Muscle of leg (tissue), 11 donors: ENCODE results near the gene PRKAA1. TPM values are rescaled to one million over a fixed set of nuclear protein-coding genes. Genes with fewer than 3 reads are reported as not detected.

Experiments
- DNase-seq: peaks from one replicate; pipeline ENCODE4 v3.0.0; 2013
- H3K27ac ChIP-seq: one replicate; pipeline ENCODE4 v1.5.1; 2013; ENCODE audit warnings: mild to moderate bottlenecking, low read length, control low read depth
- H3K27me3 ChIP-seq: one replicate; pipeline ENCODE4 v1.6.1; 2013; ENCODE audit warnings: low read length; ENCODE audit not compliant: control insufficient read depth, insufficient read depth
- H3K36me3 ChIP-seq: one replicate; pipeline ENCODE4 v1.6.1; 2013; ENCODE audit warnings: low read length; ENCODE audit not compliant: control insufficient read depth, insufficient read depth
- H3K4me1 ChIP-seq: one replicate; pipeline ENCODE4 v1.6.1; 2013; ENCODE audit warnings: low read length; ENCODE audit not compliant: control insufficient read depth, insufficient read depth
- H3K4me3 ChIP-seq: one replicate; pipeline ENCODE4 v1.5.1; 2013; ENCODE audit warnings: low read length, control low read depth
- H3K9me3 ChIP-seq: replicated peaks from 2 replicates; pipeline ENCODE4 v1.6.1; 2013; ENCODE audit warnings: low read depth, low read length; ENCODE audit not compliant: control insufficient read depth
- WGBS: methylation state at CpG from one replicate; pipeline ENCODE4 v1.1.5; 2013; ENCODE audit warnings: missing lambda C conversion rate; ENCODE audit not compliant: insufficient coverage; 5-methylcytosine and 5-hydroxymethylcytosine counted together
- polyA plus RNA-seq, 8 donors: library from polyadenylated mRNA; unstranded; fragments of 120-200 nt; gene quantifications; one replicate each; pipeline versions ENCODE4 v1.2.1 to v1.2.3, GENCODE V29; 2013; ENCODE audit warnings: inconsistent platforms in 1 of 8, low replicate concordance in 1 of 8; ENCODE audit not compliant: insufficient read length in 8 of 8, insufficient read depth in 1 of 8
- total RNA-seq: library from RNA; stranded (reverse); fragments of 120-200 nt; gene quantifications from one replicate; pipeline ENCODE4 v1.2.4, GENCODE V29; 2013

The PRKAA1 gene
- total and polyA plus RNA-seq, 9 donors, result 21.0 to 52.2 (median 29.9) TPM

DNA sequence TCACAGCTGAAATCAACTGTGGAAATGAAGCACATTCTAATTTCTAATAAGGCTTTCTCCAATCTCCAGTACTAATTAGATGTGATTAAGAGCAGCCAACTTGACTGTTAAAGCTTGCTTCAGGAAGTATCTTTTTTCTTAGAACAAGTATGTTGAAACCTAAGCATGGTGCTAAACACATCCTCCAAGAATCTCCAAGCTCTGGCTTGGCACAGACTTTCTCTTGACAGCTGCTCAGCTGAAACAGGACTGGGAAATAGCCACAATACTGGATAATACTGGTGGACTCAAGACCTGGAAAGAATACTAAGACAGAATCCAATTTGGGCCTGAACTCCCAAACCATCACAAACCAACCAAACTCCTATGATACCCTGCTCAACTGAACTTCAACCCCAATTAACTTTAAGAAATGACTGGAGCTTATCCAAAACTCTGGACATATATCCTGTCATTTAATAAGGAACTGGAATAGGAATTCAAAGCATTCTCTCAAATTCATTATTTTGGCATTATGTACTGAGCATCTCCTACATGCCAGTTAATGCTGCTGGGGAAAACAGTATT lies 16.2 kb downstream of the PRKAA1 start:
- no peak for DNase-seq
- H3K27ac ChIP-seq, result no peak overlapping the region
- no peak overlapping the region for H3K4me3 ChIP-seq
- H3K4me1 ChIP-seq, result no peaks in the 10 kb centered on the region
- H3K27me3 ChIP-seq, result no peaks in the 10 kb centered on the region
- H3K9me3 ChIP-seq, result no peaks in the 10 kb centered on the region
- no peaks in the 10 kb centered on the region for H3K36me3 ChIP-seq

DNA sequence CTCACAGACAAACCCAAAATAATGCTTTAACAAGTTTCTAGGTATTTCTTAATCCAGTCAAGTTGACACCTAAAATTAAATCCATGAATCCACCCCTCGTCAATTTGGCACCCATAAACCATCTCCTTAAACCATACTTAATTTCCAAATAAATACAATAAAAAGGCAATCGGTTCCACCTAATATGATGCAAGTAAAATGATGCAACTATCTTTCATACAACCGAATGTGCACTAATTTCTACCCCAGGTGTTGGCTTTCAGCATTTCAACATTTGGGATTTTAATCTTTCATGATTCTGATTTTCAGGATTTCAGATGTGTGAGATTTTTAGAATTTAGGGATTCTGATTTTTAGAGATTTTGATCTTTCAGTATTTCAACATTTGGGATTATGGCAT lies 17.3 kb downstream of the PRKAA1 start:
- Histone ChIP-seq H3K27me3 (no peaks in the 10 kb centered on the region), H3K27ac (no peak overlapping the region), H3K9me3 (no peaks in the 10 kb centered on the region), H3K4me1 (no peaks in the 10 kb centered on the region), H3K4me3 (no peak overlapping the region), H3K36me3 (peaks cover 4% of the 10 kb centered on the region)
- WGBS, result 100% methylated on average over 1 of the region's 3 CpGs
- DNase-seq, result no peak

DNA sequence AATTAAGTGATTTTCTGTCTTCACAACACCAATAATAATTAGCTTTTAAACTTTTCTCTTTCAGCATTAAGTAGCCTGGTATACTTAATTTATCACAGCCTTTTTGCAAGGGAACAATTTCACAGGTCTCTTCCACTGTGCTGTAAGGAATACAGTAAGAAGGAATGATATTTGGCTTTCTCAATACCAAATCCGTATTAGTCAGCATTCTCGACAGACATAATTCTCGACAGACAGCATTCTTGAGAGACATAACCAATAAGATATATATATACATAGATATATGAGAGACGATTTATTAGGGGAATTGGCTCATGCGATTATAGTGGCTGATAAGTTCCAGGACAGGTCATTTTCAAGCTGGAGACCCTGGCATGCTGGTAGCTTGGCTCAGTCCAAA lies 18.0 kb downstream of the PRKAA1 start:
- no peaks in the 10 kb centered on the region for H3K4me1 ChIP-seq
- no peak for DNase-seq
- H3K27ac ChIP-seq, result no peak overlapping the region
- H3K27me3 ChIP-seq, result no peaks in the 10 kb centered on the region
- peaks cover 6% of the 10 kb centered on the region for H3K36me3 ChIP-seq
- H3K9me3 ChIP-seq, result no peaks in the 10 kb centered on the region
- WGBS, result no CpG with 5 or more reads among the region's 5 CpGs
- no peak overlapping the region for H3K4me3 ChIP-seq

DNA sequence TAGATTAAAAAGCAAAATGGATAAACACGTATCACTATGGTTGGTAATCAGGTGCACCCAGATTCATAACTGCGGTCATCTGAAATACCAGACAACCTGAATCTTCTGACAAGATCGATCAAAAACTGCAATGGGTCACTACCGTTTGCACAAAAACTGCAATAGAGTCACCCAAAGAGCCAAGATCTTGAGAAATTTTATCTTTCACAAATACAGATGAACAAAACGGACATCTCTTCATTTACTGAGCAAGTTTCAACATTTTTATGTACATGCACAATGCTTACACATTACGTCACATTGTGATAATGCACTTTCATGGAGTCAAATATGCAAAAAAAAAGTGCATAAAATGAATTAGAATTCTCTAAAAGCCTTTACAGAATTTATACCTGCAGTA lies 18.6 kb downstream of the PRKAA1 start:
- H3K4me1 ChIP-seq, result no peaks in the 10 kb centered on the region
- no peaks in the 10 kb centered on the region for H3K9me3 ChIP-seq
- no peaks in the 10 kb centered on the region for H3K27me3 ChIP-seq
- peaks cover 10% of the 10 kb centered on the region for H3K36me3 ChIP-seq
- H3K4me3 ChIP-seq, result no peak overlapping the region
- no peak for DNase-seq
- no peak overlapping the region for H3K27ac ChIP-seq
- 100% methylated on average over 3 of the region's 6 CpGs for WGBS

DNA sequence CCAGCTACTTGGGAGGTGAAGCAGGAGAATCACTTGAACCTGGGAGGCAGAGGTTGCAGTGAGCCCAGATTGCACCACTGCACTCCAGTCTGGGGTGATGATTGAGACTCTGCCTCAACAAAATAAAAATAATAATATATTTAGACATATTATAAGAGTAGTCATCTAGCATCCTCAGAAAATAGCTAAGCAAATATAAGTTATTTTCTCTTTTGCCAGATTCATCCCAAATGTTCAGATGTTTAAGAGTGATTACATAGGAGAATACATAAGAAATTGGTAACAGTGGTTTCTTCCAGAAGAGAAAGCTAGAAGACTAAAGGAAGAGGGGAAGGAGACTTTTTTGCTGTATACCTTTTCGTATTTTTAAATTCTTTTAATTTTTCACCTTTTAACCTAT lies 20.0 kb downstream of the PRKAA1 start:
- Histone ChIP-seq H3K4me1 (no peaks in the 10 kb centered on the region), H3K4me3 (no peak overlapping the region), H3K27me3 (no peaks in the 10 kb centered on the region), H3K9me3 (no peaks in the 10 kb centered on the region), H3K36me3 (peaks cover 17% of the 10 kb centered on the region), H3K27ac (no peak overlapping the region)
- WGBS, result no CpG with 5 or more reads among the region's 1 CpG
- no peak for DNase-seq

DNA sequence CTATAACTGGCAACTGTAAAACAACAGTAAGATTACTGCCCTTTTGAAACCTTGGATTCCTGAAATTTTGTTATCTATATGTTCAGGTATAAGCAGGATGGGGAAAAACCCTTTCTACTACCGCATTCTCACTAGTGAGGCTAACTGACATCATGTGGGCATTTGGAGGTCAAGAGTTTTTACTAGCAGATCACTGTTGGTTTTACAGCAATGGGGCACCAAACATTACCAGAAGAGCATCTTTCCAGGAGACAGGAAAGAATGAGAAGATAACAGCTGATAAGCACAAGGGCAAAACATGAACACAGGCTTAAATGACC lies 21.6 kb downstream of the PRKAA1 start:
- H3K9me3 ChIP-seq, result no peaks in the 10 kb centered on the region
- no peak for DNase-seq
- peaks cover 22% of the 10 kb centered on the region for H3K36me3 ChIP-seq
- no peak overlapping the region for H3K27ac ChIP-seq
- no CpG with 5 or more reads among the region's 1 CpG for WGBS
- no peaks in the 10 kb centered on the region for H3K27me3 ChIP-seq
- no peaks in the 10 kb centered on the region for H3K4me1 ChIP-seq
- H3K4me3 ChIP-seq, result no peak overlapping the region

DNA sequence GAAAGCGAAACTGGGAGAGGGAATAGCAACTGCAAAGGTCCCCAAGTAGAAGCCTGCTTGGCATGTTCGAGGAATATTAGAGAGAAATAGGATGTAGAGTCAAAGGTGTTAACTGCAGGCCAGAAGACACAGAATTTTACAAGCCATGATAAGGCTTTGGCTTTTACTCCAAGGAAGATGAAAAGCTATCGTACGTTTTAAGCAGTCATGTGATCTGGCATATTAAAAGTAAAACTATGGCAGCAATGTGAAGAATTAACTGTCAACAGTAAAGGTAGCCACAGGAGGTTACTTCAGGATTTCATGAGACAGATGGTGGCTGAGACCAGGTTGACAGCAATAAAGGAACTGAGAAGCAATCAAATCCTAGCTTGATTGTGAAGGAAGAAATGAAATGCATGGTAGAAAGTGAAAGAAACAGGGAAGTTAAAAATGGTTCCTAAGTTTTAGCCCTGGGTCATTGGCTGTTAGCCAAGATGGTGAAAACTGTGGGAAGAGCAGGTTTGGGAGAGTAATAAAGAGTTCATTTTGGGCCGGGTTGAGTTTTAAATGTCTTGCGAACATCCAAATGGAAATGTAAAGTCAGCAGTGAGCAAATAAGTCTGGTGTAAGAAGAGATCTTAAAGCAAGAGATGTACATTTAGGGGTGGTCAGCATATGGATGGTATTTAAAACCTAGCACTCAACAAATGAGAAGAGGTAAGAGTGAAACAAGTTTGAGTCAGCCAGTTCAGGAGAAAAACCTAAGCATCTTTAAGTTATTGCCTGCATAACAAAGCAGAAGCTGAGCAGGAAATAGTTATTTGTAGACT lies 22.1 kb downstream of the PRKAA1 start:
- 73% methylated on average over 6 of the region's 6 CpGs for WGBS
- DNase-seq, result no peak
- Histone ChIP-seq H3K9me3 (no peaks in the 10 kb centered on the region), H3K4me3 (no peak overlapping the region), H3K36me3 (peaks cover 23% of the 10 kb centered on the region), H3K4me1 (no peaks in the 10 kb centered on the region), H3K27ac (no peak overlapping the region), H3K27me3 (no peaks in the 10 kb centered on the region)

DNA sequence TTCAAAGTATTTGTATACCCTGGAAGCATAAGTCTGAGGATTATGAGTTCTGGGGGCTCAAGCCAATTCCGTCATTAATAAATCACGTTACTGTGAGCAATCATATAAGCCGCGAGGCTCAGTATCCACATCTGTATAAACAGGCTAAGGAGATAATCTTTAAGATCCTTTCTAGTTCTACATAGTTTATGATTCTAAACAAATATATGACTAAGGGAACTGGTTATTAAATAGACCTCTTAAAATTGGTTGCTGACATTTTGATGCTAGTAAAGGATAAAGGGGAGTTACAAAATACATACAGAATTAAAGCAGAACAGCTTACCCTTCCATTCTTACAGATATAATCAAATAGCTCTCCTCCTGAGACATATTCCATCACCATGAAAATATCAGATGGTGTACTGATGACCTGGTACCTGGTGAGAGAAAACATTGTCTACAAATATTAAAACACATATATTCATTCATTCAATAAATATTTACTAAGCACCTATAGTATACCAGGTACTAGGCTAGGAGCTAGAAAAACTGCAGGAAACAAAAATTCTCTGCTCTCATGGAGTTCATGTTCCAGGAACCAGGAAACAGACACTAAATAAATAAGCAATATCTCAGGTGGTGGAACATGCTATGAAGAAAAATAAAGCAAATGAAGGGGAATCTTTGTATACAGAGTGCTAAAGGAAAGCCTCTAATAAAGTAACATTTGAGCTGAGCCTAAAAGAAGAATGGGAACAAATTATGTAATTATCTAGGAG lies 22.9 kb downstream of the PRKAA1 start:
- WGBS, result no CpG with 5 or more reads among the region's 4 CpGs
- no peak overlapping the region for H3K27ac ChIP-seq
- no peaks in the 10 kb centered on the region for H3K9me3 ChIP-seq
- H3K4me1 ChIP-seq, result no peaks in the 10 kb centered on the region
- no peak overlapping the region for H3K4me3 ChIP-seq
- DNase-seq, result no peak
- no peaks in the 10 kb centered on the region for H3K27me3 ChIP-seq
- H3K36me3 ChIP-seq, result peaks cover 23% of the 10 kb centered on the region

DNA sequence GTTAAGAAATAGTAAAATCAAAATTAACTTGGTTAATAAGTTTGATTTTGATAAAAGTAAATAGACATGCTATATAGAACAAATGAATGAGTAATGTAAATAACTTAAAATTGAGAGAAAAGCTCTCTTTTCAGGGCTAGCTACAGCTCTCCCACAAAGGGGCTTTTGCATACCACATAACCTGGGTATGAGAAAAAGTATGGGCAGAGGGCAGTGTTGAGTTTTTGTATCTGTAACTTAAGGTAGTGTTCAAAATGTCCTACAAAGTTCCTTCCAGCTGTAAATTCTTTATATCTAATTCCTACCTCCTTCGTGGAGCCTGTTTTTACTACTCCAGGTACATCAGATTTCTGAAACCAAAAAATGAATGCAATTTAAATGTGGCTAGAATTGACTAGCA lies 23.6 kb downstream of the PRKAA1 start:
- Histone ChIP-seq H3K36me3 (peaks cover 25% of the 10 kb centered on the region), H3K27me3 (no peaks in the 10 kb centered on the region), H3K27ac (no peak overlapping the region), H3K4me1 (no peaks in the 10 kb centered on the region), H3K4me3 (no peak overlapping the region), H3K9me3 (no peaks in the 10 kb centered on the region)
- no peak for DNase-seq
- WGBS, result no CpG with 5 or more reads among the region's 1 CpG

DNA sequence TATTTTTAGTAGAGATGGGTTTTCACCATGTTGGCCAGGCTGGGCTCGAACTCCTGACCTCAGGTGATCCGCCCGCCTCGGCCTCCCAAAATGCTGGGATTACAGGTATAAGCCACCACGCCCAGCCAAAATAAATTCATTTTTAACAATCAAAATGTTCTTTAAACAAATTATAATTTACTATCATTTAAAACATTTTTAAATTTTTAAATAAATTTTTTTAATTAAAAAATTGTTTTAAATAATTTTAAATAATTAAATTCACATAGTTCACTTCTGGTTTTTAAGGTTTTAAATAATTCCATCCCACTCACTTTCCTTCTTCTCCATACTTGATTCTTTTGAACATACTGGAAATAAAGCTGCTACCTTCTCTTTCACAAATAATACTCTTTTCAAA lies 27.4 kb downstream of the PRKAA1 start:
- Histone ChIP-seq H3K36me3 (peaks cover 23% of the 10 kb centered on the region), H3K4me3 (no peak overlapping the region), H3K27ac (no peak overlapping the region), H3K27me3 (no peaks in the 10 kb centered on the region), H3K9me3 (no peaks in the 10 kb centered on the region), H3K4me1 (no peaks in the 10 kb centered on the region)
- WGBS, result no CpG with 5 or more reads among the region's 5 CpGs
- no peak for DNase-seq
